ENCODE results near the gene PRKAG2. TPM values are rescaled to one million over a fixed set of nuclear protein-coding genes. Genes with fewer than 3 reads are reported as not detected.

The PRKAG2 gene
- total and polyA plus RNA-seq, 2 of the 8 experiments (the other 6 are each of a cell fraction or from before 2014, with no cell fraction given), result 7.5 to 18.1 TPM

- Histone ChIP-seq H3K4me2 (ENCODE audit: insufficient read depth in 1 of 2, low read depth in 2 of 2, low read length in 2 of 2) (no peak overlapping the region), H2BK5ac (ENCODE audit: low read depth, low read length) (no peak overlapping the region), H3K56ac (replicated peaks; ENCODE audit: insufficient read length, low read depth, low read length) (no peak overlapping the region), H3K9ac (replicated peaks in 1 of 4; ENCODE audit: extremely low read depth in 1 of 4, low read depth in 3 of 4, low read length in 3 of 4) (no peak overlapping the region), H3K9me3 (ENCODE audit: insufficient read depth in 2 of 2, low read depth in 1 of 2, low read length in 1 of 2) (peaks cover 6 to 10% of the 10 kb centered on the region in 2 experiments; a peak in 2 of 4 replicates), H2BK15ac (ENCODE audit: low read length) (no peak overlapping the region), H4K8ac (ENCODE audit: extremely low read depth, insufficient read depth, low read length) (no peak overlapping the region), H3K23me2 (ENCODE audit: low read depth, low read length) (peaks cover 3% of the 10 kb centered on the region), H4K20me1 (replicated peaks in 1 of 2; ENCODE audit: control insufficient read depth in 1 of 2, insufficient read depth in 2 of 2, low read length in 2 of 2) (no peaks in the 10 kb centered on the region), H2AK5ac (ENCODE audit: low read depth, low read length) (no peak overlapping the region), H3K79me2 (ENCODE audit: control insufficient read depth in 1 of 2, insufficient read depth in 2 of 2, low read length in 2 of 2) (no peaks in the 10 kb centered on the region), H3K27me3 (replicated peaks in 1 of 4; ENCODE audit: control insufficient read depth in 3 of 4, extremely low read depth in 1 of 4, insufficient read depth in 3 of 4, low read length in 3 of 4) (peaks cover 0 to 6% (median 3%) of the 10 kb centered on the region in 4 experiments; a peak in 4 of 7 replicates), H2BK20ac (ENCODE audit: low read length) (no peak overlapping the region), H3K4me1 (replicated peaks in 1 of 4; ENCODE audit: control insufficient read depth in 3 of 4, insufficient read depth in 4 of 4, low read length in 3 of 4) (peaks cover 0 to 5% (median 2%) of the 10 kb centered on the region in 4 experiments; a peak in 1 of 7 replicates), H3K27ac (ENCODE audit: low read depth, low read length) (no peak overlapping the region), H3K4ac (replicated peaks; ENCODE audit: insufficient read length, low read depth, low read length) (no peak overlapping the region), H3K79me1 (ENCODE audit: low read depth, low read length) (no peaks in the 10 kb centered on the region), H3K14ac (ENCODE audit: insufficient read length) (no peak overlapping the region), H2BK120ac (replicated peaks; ENCODE audit: low read depth, low read length) (no peak overlapping the region), H2AFZ (ENCODE audit: low read length) (no peak overlapping the region), H3K36me3 (ENCODE audit: control insufficient read depth in 2 of 4, insufficient read depth in 4 of 4, low read length in 3 of 4) (no peaks in the 10 kb centered on the region), H2BK12ac (ENCODE audit: low read depth, low read length) (no peak overlapping the region), H3K18ac (ENCODE audit: extremely low read depth, low read length) (no peak overlapping the region), H3K23ac (ENCODE audit: insufficient read length) (no peak overlapping the region), H3K4me3 (ENCODE audit: extremely low read depth in 1 of 4, insufficient read depth in 2 of 4, low read depth in 3 of 4, low read length in 4 of 4) (no peak overlapping the region), H4K91ac (replicated peaks; ENCODE audit: insufficient read length, low read length) (no peak overlapping the region), H4K5ac (ENCODE audit: insufficient read length, low read depth, low read length) (no peak overlapping the region)
- WGBS, 2 experiments (ENCODE audit: extremely low coverage in 1 of 2, insufficient coverage in 1 of 2, insufficient read length in 1 of 2, insufficient replicate concordance in 2 of 2, low coverage in 1 of 2, low lambda C conversion rate in 2 of 2, missing lambda C conversion rate in 1 of 2), result 91% methylated on average over 6 of the region's 6 CpGs; no CpG with 5 or more reads in 1 of the 2 experiments
- ChIA-PET CTCF (ENCODE audit: partially characterized antibody) (interaction anchor here (0.7 to 1.3 kb wide), 7 partner anchors 11 to 180 kb away, joined by 3 to 4 read pairs (median 3); no protein-coding TSS in a partner anchor), POLR2A (ENCODE audit: partially characterized antibody) (no interaction called here)
- DNase-seq (ENCODE audit: low read depth in 1 of 2, low spot score in 2 of 2) (no peak), FAIRE-seq (no peak)
- no peak for TF ChIP-seq KDM1A (IDR thresholded peaks at IDR 0.05; ENCODE audit: borderline replicate concordance, low read length)
- TF ChIP-seq BACH1 (IDR thresholded peaks at IDR 0.05; ENCODE audit: low read length), result no peak
- TF ChIP-seq EZH2 (IDR thresholded peaks at IDR 0.05; ENCODE audit: low read depth, low read length, severe bottlenecking), result no peak
Measured at GRCh38 chr7:151779255-151779654, 97.7 kb downstream of the PRKAG2 start.

Data from H1 (cell line).